ENCODE measurements around the gene FHIT.

FHIT gene

DNA sequence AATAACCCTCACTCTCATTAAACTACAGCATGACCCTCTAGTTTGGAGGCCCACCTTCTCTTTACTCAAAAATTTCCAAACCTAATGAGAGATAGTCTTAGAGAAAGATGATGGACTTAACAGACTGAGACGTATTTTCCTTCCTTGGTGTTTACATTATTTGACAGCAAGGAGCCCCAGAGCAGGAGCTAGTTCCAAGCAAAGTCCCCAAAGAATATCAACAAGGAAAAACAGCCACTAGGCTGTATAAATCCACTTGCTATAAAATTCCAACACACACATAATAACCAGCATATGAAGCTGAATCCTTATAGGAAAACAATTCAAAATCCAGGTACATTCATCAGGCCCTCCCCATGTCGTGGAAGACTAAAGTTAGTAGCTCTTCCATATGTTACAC, 660.0 kb downstream of the FHIT start:
- Histone ChIP-seq H3K9me3 (ENCODE audit: control insufficient read depth, insufficient read depth, low read length) (peaks cover 4% of the 10 kb centered on the region; the same call in 1 of the 2 replicates), H3K4me1 (ENCODE audit: control insufficient read depth, low read length) (peaks cover 28% of the 10 kb centered on the region), H3K4me3 (ENCODE audit: low read length) (no peak overlapping the region), H3K36me3 (ENCODE audit: control insufficient read depth, low read length) (no peaks in the 10 kb centered on the region; the same call in 1 of the 2 replicates), H4K20me1 (ENCODE audit: control insufficient read depth, insufficient read depth, low read depth, low read length) (no peaks in the 10 kb centered on the region), H3K79me2 (ENCODE audit: control insufficient read depth, low read length) (no peaks in the 10 kb centered on the region), H3K9me2 (replicated peaks; ENCODE audit: control insufficient read depth, low read length) (no peaks in the 10 kb centered on the region), H3K27me3 (ENCODE audit: control insufficient read depth, low read length) (no peaks in the 10 kb centered on the region), H3K27ac (ENCODE audit: low read depth, low read length) (no peak overlapping the region), H3K4me2 (ENCODE audit: low read length) (no peak overlapping the region), H3F3A (ENCODE audit: control insufficient read depth, insufficient read depth) (no peaks in the 10 kb centered on the region)
- TF ChIP-seq, protein P1, sequence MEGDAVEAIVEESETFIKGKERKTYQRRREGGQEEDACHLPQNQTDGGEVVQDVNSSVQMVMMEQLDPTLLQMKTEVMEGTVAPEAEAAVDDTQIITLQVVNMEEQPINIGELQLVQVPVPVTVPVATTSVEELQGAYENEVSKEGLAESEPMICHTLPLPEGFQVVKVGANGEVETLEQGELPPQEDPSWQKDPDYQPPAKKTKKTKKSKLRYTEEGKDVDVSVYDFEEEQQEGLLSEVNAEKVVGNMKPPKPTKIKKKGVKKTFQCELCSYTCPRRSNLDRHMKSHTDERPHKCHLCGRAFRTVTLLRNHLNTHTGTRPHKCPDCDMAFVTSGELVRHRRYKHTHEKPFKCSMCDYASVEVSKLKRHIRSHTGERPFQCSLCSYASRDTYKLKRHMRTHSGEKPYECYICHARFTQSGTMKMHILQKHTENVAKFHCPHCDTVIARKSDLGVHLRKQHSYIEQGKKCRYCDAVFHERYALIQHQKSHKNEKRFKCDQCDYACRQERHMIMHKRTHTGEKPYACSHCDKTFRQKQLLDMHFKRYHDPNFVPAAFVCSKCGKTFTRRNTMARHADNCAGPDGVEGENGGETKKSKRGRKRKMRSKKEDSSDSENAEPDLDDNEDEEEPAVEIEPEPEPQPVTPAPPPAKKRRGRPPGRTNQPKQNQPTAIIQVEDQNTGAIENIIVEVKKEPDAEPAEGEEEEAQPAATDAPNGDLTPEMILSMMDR (IDR thresholded peaks at IDR 0.05; ENCODE audit: low read depth, low read length, poor library complexity, severe bottlenecking), result no peak
- TF ChIP-seq EZH2phosphoT487 (IDR thresholded peaks at IDR 0.05; ENCODE audit: borderline replicate concordance, low read length), result no peak

DNA sequence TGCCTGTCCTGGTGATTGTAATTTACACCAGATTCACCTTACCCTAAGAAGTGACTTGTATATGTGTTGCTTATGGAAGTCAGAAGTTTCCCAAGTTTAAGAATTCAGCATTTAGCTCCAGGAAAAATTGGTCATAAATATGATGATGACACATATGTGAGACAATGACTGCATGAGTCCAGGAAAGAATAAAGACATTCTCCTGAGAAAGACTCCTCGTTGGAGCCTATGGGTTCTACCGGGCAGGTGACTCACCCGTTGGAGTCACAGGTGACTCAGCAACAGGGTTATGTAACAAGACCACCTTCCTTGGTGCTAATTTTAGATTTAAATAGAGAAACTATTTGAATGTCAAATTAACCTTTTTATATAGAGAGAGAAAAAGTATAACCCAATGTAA, 662.4 kb downstream of the FHIT start:
- H3K9me3 ChIP-seq (ENCODE audit: control insufficient read depth, insufficient read depth, low read length), result peaks cover 4% of the 10 kb centered on the region; the same call in 1 of the 2 replicates
- no peaks in the 10 kb centered on the region; the same call in 1 of the 2 replicates for H3K36me3 ChIP-seq (ENCODE audit: control insufficient read depth, low read length)
- no peaks in the 10 kb centered on the region for H3K27me3 ChIP-seq (ENCODE audit: control insufficient read depth, low read length)
- H3K27ac ChIP-seq (ENCODE audit: low read depth, low read length), result no peak overlapping the region
- no peaks in the 10 kb centered on the region for H3F3A ChIP-seq (ENCODE audit: control insufficient read depth, insufficient read depth)
- H3K4me1 ChIP-seq (ENCODE audit: control insufficient read depth, low read length), result peaks cover 37% of the 10 kb centered on the region
- no peaks in the 10 kb centered on the region for H3K79me2 ChIP-seq (ENCODE audit: control insufficient read depth, low read length)
- TF ChIP-seq, protein P1 (IDR thresholded peaks at IDR 0.05; ENCODE audit: low read depth, low read length, poor library complexity, severe bottlenecking), result no peak
- TF ChIP-seq EZH2phosphoT487 (IDR thresholded peaks at IDR 0.05; ENCODE audit: borderline replicate concordance, low read length), result no peak
- H3K4me3 ChIP-seq (ENCODE audit: low read length), result no peak overlapping the region
- H3K9me2 ChIP-seq (replicated peaks; ENCODE audit: control insufficient read depth, low read length), result no peaks in the 10 kb centered on the region
- H4K20me1 ChIP-seq (ENCODE audit: control insufficient read depth, insufficient read depth, low read depth, low read length), result no peaks in the 10 kb centered on the region
- H3K4me2 ChIP-seq (ENCODE audit: low read length), result no peak overlapping the region

DNA sequence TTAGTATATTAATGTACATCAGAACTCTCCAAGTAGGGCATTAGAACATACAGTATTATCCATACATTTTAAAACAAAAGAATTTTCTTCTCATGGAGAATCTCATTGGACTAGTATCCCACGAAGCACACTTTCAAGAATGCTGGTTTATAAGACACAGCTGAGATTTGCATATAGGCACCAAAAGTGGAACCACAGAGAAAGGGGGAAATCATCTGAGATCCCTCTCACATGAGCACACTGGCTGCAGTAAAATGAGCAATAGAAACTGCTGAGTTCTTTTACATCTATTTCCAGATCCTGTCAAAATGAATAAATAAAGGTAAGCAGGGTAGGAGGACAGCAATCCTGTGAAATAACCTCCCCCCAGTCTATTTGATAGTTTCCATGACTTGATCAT, 665.3 kb downstream of the FHIT start:
- Histone ChIP-seq H3K27ac (ENCODE audit: low read depth, low read length) (0 out of 2 replicates have a peak overlapping the region, but pooled peaks have one; percentile 14), H3K9me2 (replicated peaks; ENCODE audit: control insufficient read depth, low read length) (no peaks in the 10 kb centered on the region), H3K27me3 (ENCODE audit: control insufficient read depth, low read length) (no peaks in the 10 kb centered on the region), H3K79me2 (ENCODE audit: control insufficient read depth, low read length) (no peaks in the 10 kb centered on the region), H4K20me1 (ENCODE audit: control insufficient read depth, insufficient read depth, low read depth, low read length) (no peaks in the 10 kb centered on the region), H3K4me3 (ENCODE audit: low read length) (peak overlapping the region; percentile 17), H3K4me2 (ENCODE audit: low read length) (peak overlapping the region; percentile 45), H3K36me3 (ENCODE audit: control insufficient read depth, low read length) (no peaks in the 10 kb centered on the region; the same call in 1 of the 2 replicates), H3F3A (ENCODE audit: control insufficient read depth, insufficient read depth) (no peaks in the 10 kb centered on the region), H3K9me3 (ENCODE audit: control insufficient read depth, insufficient read depth, low read length) (peaks cover 4% of the 10 kb centered on the region; the same call in 1 of the 2 replicates), H3K4me1 (ENCODE audit: control insufficient read depth, low read length) (peaks cover 37% of the 10 kb centered on the region)
- no peak for TF ChIP-seq EZH2phosphoT487 (IDR thresholded peaks at IDR 0.05; ENCODE audit: borderline replicate concordance, low read length)
- TF ChIP-seq, protein P1 (IDR thresholded peaks at IDR 0.05; ENCODE audit: low read depth, low read length, poor library complexity, severe bottlenecking), result no peak
